Measurements from ENCODE around the gene CCR8.
"Not testable (repeated sequence)": the region's sequence is repeated elsewhere in the genome, so short reads cannot be mapped to it uniquely, and the experiment has no call there.

Gene CCR8

GRCh38 chr3:39317571-39318169, 11.8 kb upstream of the CCR8 start:
- no peak for DNase-seq

GRCh38 chr3:39318301-39318700, 11.2 kb upstream of the CCR8 start:
- no peak for DNase-seq

- no peak for DNase-seq
Observed at GRCh38 chr3:39319249-39319648, 10.3 kb upstream of the CCR8 start.

GRCh38 chr3:39321574-39321983, 7.9 kb upstream of the CCR8 start:
- DNase-seq: not testable (repeated sequence)

DNA sequence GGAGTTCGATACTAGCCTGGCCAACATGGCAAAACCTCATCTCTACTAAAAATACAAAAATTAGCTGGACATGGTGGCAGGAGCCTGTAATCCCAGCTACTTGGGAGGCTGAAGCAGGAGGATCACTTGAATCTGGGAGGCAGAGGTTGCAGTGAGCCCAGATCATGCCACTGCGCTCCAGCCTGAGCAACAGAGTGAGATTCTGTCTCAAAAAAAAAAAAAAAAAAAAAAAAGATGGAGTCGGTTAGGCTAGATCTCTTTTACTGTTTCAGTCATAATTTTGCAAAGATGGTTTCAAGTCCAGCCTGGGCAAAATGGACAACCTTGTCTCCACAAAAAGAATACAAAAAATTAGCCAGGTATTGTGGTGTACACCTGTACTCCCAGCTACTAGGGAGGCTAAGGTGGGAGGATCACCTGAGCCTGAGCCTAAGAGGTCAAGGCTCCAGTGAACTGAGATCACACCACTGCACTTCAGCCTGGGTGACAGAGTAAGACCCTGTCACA, 7.2 kb upstream of the CCR8 start:
- DNase-seq: not testable (repeated sequence)

GRCh38 chr3:39322936-39323335, 6.6 kb upstream of the CCR8 start:
- no peak for DNase-seq

GRCh38 chr3:39323494-39323893, 6.0 kb upstream of the CCR8 start:
- no peak for DNase-seq

- DNase-seq: no peak
Observed at GRCh38 chr3:39325236-39325635, 4.3 kb upstream of the CCR8 start.

GRCh38 chr3:39327053-39327745, 2.3 kb upstream of the CCR8 start:
- DNase-seq: no peak

GRCh38 chr3:39327746-39328349, 1.7 kb upstream of the CCR8 start:
- peak in 1 of 2 donors; percentile 55 for DNase-seq

- DNase-seq: no peak
Observed at GRCh38 chr3:39330824-39331223, 1.3 kb downstream of the CCR8 start.

GRCh38 chr3:39332525-39332924, 3.0 kb downstream of the CCR8 start:
- no peak for DNase-seq

- DNase-seq: no peak
Observed at GRCh38 chr3:39333607-39334006, 4.1 kb downstream of the CCR8 start.

- DNase-seq: no peak
Observed at GRCh38 chr3:39334205-39334604, 4.7 kb downstream of the CCR8 start.

GRCh38 chr3:39338201-39338600, 8.7 kb downstream of the CCR8 start:
- no peak for DNase-seq

DNA sequence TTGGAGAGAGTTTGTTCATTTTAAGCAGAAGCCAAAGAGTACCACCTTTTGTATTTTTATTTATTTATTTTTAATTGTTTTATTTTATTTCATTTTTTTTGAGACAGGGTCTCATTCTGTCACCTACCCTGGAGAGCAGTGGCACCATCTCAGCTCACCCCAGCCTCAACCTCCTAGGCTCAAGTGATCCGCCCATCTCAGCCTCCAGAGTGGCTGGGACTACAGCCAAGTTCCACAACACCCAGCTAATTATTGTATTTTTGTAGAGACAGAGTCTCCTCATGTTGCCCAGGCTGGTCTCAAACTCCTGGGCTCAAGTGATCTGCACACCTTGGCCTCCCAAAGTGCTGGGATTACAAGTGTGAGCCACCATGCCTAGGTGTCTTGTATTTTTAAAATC, 9.6 kb downstream of the CCR8 start:
- no peak for DNase-seq

- DNase-seq: no peak
Observed at GRCh38 chr3:39343076-39343717, 13.7 kb downstream of the CCR8 start.

- DNase-seq: no peak
Observed at GRCh38 chr3:39343760-39344159, 14.3 kb downstream of the CCR8 start.

DNA sequence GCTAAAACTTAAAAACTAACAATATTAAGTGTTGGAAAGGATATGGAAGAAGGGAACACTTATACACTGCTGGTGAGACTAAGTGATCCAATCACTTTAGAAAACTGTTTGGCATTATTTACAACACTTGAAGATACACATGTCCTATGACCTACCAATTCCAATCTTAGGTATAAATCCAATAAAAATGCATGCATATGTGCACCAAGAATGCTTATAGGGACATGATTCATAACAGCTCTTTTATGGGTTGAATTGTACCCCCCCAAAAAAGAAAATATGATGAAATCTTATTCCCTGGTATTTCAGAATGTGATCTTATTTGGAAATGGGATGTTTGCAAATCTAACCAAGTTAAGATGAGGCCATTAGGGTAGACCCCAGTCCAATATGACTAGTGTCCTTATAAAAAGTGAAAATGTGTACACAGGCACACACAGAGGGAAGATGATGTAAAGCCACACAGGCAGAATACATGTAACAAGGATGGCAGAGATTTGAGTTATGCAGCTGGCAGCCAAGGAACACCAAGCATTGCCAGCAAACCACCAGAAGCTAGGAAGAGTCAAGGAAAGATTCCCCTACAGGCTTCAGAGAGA, 15.3 kb downstream of the CCR8 start:
- no peak for DNase-seq

GRCh38 chr3:39346785-39347585, 17.5 kb downstream of the CCR8 start:
- no peak for DNase-seq

DNA sequence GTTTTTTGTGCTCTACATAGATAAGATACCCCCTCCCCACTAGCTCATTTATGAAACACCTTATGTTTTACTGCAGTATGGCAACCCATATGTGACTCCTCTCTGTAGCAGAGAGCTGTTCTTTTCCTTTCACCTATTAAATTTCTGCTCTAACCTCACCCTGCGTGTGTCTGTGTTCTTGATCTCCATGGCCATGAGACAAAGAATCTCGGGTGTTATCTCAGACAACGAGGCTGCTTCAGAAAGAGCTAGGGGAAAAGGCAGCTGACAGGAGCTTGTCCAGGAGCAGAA, 18.0 kb downstream of the CCR8 start:
- DNase-seq: no peak

DNA sequence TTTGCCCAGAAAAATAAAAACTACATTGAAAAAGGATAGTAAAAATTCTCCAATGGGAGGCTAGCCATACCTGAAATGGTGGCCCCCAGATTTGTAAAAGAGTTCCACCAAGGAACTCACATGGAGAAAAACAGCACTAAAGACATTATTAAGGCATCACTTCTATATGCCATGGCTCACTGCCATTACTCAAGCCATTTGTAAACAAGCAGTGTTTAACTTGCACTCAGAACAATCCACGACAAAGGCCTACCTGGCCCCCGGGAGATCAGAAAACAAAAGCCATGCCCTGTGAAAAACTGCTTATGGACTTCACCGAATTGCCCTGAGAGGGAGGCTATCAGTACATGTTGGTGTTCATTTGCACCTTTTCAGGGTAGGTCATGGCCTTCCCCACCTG, 19.6 kb downstream of the CCR8 start:
- no peak for DNase-seq

DNA sequence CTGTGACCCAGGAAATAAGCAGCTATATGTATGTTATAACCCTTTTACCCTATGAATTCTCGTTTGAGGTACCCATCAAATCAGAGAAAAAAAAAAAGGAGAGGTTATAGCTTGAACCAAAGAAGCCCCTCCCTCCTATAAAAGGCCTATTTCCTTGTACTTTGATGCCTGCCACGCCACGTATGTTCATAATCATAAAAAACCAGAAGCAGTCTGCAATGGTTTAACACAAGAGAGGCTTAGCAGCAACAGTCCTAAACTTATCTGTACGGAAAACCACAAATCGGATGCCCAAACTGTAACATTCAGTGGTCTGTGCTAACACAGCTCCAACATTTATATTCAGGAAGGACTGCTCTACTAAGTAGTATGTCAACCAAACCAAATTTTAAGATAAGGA, 21.2 kb downstream of the CCR8 start:
- DNase-seq: no peak
